G401 (cell line): ENCODE data around the gene PLCD1. TPM values are rescaled to one million over a fixed set of nuclear protein-coding genes. Genes with fewer than 3 reads are reported as not detected.

Experiments
- DNase-seq: peaks from one replicate; pipeline ENCODE4 v3.0.0-alpha.2; 2015; ENCODE audit warnings: low spot score
- in situ Hi-C: cut with HindIII; loops from 2 replicates; pipeline ENCODE4 v1.10.0; 2016; ENCODE audit warnings: low sequenced_read_pairs, mixed read lengths
- total RNA-seq: library from RNA; depleted of rRNA; stranded (reverse); fragments of >200 nt; shearing (Covaris generic); gene quantifications from 2 replicates; pipeline ENCODE4 v1.2.3, GENCODE V29; 2014

Gene PLCD1
- total RNA-seq, 1 experiment from 2014 or later: 8.7 TPM

GRCh38 chr3:38003817-38004414 lies 25.5 kb downstream of the PLCD1 start:
- DNase-seq: no peak
- in situ Hi-C loops: no loop called here

- in situ Hi-C loops: no loop called here
- DNase-seq: peak; percentile 39
These were observed 26.0 kb downstream of the PLCD1 start for GRCh38 chr3:38003371-38003816.

- in situ Hi-C loops: no loop called here
- no peak for DNase-seq
These were observed 26.5 kb downstream of the PLCD1 start for GRCh38 chr3:38002940-38003339.

GRCh38 chr3:38002291-38002876 lies 27.1 kb downstream of the PLCD1 start:
- no peak for DNase-seq
- in situ Hi-C loops: no loop called here

GRCh38 chr3:38001456-38002081 lies 27.9 kb downstream of the PLCD1 start:
- in situ Hi-C loops: no loop called here
- no peak for DNase-seq

- no peak for DNase-seq
- in situ Hi-C loops: no loop called here
These were observed 28.4 kb downstream of the PLCD1 start for GRCh38 chr3:38000965-38001455.

- in situ Hi-C loops: no loop called here
- DNase-seq: no peak
These were observed 29.1 kb downstream of the PLCD1 start for GRCh38 chr3:38000242-38000916.

- no peak for DNase-seq
- in situ Hi-C loops: no loop called here
These were observed 29.6 kb downstream of the PLCD1 start for GRCh38 chr3:37999836-38000235.

- in situ Hi-C loops: no loop called here
These were observed 31.6 kb downstream of the PLCD1 start for GRCh38 chr3:37997791-37998370.

GRCh38 chr3:37997342-37997741 lies 32.1 kb downstream of the PLCD1 start:
- no peak for DNase-seq
- in situ Hi-C loops: no loop called here

More at GRCh38 chr3:37997791-37998370, 31.6 kb downstream of the PLCD1 start:
- no peak for DNase-seq

GRCh38 chr3:37996785-37997301 lies 32.6 kb downstream of the PLCD1 start:
- in situ Hi-C loops: no loop called here
- DNase-seq: peak; percentile 77

GRCh38 chr3:37995652-37996641 lies 33.5 kb downstream of the PLCD1 start:
- peak; percentile 93 for DNase-seq

GRCh38 chr3:37994639-37994972 lies 34.8 kb downstream of the PLCD1 start:
- in situ Hi-C loops: no loop called here
- DNase-seq: no peak

More at GRCh38 chr3:37995652-37996641, 33.5 kb downstream of the PLCD1 start:
- in situ Hi-C loops: no loop called here

- DNase-seq: peak; percentile 51
- in situ Hi-C loops: no loop called here
These were observed 35.4 kb downstream of the PLCD1 start for GRCh38 chr3:37993820-37994638.

- in situ Hi-C loops: no loop called here
- no peak for DNase-seq
These were observed 36.0 kb downstream of the PLCD1 start for GRCh38 chr3:37993460-37993819.

GRCh38 chr3:37993067-37993455 lies 36.4 kb downstream of the PLCD1 start:
- in situ Hi-C loops: no loop called here
- no peak for DNase-seq

- in situ Hi-C loops: no loop called here
- DNase-seq: no peak
These were observed 37.0 kb downstream of the PLCD1 start for GRCh38 chr3:37992271-37993066.
